ENCODE measurements around the gene HYAL4. TPM values are rescaled to one million over a fixed set of nuclear protein-coding genes. Genes with fewer than 3 reads are reported as not detected.
A peak's percentile ranks its signal among the peaks of the same experiment; 100 is the strongest.

Gene HYAL4
- total RNA-seq, 6 experiments from 2014 or later: not detected

DNA sequence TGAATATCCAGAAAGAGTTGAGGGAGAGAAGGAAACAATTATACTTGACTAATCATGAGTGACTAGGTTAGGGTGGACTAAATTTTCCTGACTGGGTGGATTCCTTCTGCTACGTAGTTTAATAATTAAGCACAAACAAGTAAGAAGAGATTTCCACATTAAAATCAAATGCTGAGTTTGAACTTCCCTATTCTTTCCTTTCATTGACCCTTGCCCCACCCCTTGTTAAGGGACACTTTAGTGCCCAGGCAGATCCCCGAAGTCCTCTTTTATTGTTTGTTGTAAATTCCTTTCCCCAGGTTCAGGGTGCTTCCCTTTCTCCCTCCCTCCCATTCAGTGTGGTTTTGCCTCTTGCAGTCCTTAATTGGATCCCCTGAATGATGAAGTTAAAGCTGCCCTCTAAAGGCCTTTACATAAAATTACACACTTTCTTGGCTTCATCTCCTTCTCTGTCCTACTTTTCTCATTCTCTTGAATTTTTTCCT is 71.3 kb downstream of the HYAL4 start:
- no peak for TF ChIP-seq POLR2A (IDR thresholded peaks at IDR 0.05)
- TF ChIP-seq, protein P1, sequence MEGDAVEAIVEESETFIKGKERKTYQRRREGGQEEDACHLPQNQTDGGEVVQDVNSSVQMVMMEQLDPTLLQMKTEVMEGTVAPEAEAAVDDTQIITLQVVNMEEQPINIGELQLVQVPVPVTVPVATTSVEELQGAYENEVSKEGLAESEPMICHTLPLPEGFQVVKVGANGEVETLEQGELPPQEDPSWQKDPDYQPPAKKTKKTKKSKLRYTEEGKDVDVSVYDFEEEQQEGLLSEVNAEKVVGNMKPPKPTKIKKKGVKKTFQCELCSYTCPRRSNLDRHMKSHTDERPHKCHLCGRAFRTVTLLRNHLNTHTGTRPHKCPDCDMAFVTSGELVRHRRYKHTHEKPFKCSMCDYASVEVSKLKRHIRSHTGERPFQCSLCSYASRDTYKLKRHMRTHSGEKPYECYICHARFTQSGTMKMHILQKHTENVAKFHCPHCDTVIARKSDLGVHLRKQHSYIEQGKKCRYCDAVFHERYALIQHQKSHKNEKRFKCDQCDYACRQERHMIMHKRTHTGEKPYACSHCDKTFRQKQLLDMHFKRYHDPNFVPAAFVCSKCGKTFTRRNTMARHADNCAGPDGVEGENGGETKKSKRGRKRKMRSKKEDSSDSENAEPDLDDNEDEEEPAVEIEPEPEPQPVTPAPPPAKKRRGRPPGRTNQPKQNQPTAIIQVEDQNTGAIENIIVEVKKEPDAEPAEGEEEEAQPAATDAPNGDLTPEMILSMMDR (IDR thresholded peaks at IDR 0.05): peak; percentile 27 to 46 (median 36)

DNA sequence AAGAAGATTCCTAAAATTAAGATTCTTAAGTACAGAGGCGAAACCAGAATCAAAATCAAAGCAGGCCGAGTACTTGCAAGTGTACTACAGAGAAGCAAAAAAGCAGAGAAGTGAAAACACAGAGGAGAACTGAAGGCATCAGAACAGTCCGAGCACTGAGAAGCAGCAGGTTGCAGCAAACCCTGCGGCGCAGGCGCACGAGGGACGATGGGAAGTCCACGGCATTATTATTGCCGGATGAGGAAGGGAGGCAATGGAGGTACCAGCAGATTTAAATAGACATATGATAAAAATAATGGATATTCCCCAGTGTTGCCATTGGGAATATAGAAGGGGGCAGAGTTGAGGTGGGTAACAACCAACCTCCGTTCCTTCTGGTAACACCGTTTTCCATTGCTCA is 72.9 kb downstream of the HYAL4 start:
- H3K9me3 ChIP-seq: no peaks in the 10 kb centered on the region
- intact Hi-C loops (cut with DNase I): no loop called here
- ATAC-seq (no peak), DNase-seq (no peak)
- no peak overlapping the region for H3K4me3 ChIP-seq
- no peaks in the 10 kb centered on the region for H3K36me3 ChIP-seq
- WGBS (ENCODE audit: insufficient coverage, low coverage, low lambda C conversion rate, missing lambda C conversion rate): 88% methylated on average over 11 of the region's 12 CpGs
- no peak for TF ChIP-seq POLR2A (IDR thresholded peaks at IDR 0.05)
- TF ChIP-seq, protein P1 (IDR thresholded peaks at IDR 0.05): no peak
- no peak overlapping the region for H3K27ac ChIP-seq
- H3K27me3 ChIP-seq: no peaks in the 10 kb centered on the region
- H3K4me1 ChIP-seq: peaks cover 0 to 17% (median 5%) of the 10 kb centered on the region in 4 donors

More for the DNA sequence above, 71.3 kb downstream of the HYAL4 start:
- DNase-seq (no peak), ATAC-seq (peak; percentile 82 to 92 (median 91))
- no peaks in the 10 kb centered on the region for H3K9me3 ChIP-seq
- 9% methylated on average over 2 of the region's 2 CpGs for WGBS (ENCODE audit: insufficient coverage, low coverage, low lambda C conversion rate, missing lambda C conversion rate)
- H3K36me3 ChIP-seq: no peaks in the 10 kb centered on the region
- no peak overlapping the region for H3K4me3 ChIP-seq
- intact Hi-C loops (cut with DNase I): no loop called here
- H3K27me3 ChIP-seq: no peaks in the 10 kb centered on the region
- no peak overlapping the region for H3K27ac ChIP-seq
- H3K4me1 ChIP-seq: peaks cover 0 to 17% (median 5%) of the 10 kb centered on the region in 4 donors

DNA sequence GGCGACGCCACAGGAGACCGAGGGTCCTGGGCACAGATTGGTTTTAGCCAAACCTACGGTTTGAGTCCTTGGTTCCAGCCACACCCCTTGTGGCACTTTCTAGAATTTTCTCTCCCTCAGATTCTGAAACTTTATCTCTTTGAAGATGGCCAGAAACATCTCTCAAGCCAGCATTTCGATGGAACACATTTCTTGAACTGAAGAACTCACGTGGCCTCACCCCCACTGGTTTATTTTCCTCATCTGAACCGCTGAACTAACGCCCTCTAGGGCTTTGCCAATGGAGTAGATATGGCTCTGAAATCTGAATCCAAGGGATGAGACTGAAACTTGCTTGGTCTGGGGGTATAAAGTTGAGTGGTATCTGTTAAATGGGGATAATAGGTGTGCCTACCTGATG is 73.3 kb downstream of the HYAL4 start:
- Histone ChIP-seq H3K27me3 (no peaks in the 10 kb centered on the region), H3K9me3 (no peaks in the 10 kb centered on the region), H3K36me3 (no peaks in the 10 kb centered on the region), H3K4me1 (peaks cover 0 to 20% (median 5%) of the 10 kb centered on the region in 4 donors), H3K4me3 (no peak overlapping the region), H3K27ac (no peak overlapping the region)
- intact Hi-C loops (cut with DNase I): no loop called here
- WGBS (ENCODE audit: insufficient coverage, low coverage, low lambda C conversion rate, missing lambda C conversion rate): 81% methylated on average over 5 of the region's 8 CpGs
- TF ChIP-seq, protein P1 (IDR thresholded peaks at IDR 0.05): no peak
- no peak for TF ChIP-seq POLR2A (IDR thresholded peaks at IDR 0.05)
- DNase-seq: no peak
- ATAC-seq: no peak

DNA sequence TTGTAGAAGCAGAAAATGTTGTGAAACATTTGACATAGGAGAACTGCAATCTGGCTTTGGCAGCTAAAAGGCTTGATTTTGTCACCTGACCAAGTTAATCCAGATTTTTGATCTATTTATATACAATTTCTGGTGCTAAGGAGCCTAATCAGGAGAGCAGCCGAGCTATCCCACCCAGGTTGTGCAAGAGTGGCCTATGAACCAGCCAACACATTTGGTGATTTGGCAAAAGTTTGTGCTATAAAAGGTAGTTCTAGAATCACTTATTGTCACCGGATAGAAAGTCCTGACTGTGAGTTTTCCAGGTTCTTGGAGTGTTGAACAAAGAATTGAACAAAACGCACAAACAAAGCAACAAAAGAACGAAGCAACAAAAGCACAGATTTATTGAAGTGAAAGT is 78.6 kb downstream of the HYAL4 start:
- Histone ChIP-seq H3K27me3 (no peaks in the 10 kb centered on the region), H3K36me3 (no peaks in the 10 kb centered on the region), H3K4me1 (peaks cover 0 to 5% (median 0%) of the 10 kb centered on the region in 4 donors), H3K9me3 (no peaks in the 10 kb centered on the region), H3K27ac (no peak overlapping the region), H3K4me3 (no peak overlapping the region)
- ATAC-seq (peak; percentile 33 to 65 (median 49)), DNase-seq (no peak)
- WGBS (ENCODE audit: insufficient coverage, low coverage, low lambda C conversion rate, missing lambda C conversion rate): 45% methylated on average over 4 of the region's 4 CpGs
- no peak for TF ChIP-seq POLR2A (IDR thresholded peaks at IDR 0.05)
- TF ChIP-seq, protein P1 (IDR thresholded peaks at IDR 0.05): no peak
- intact Hi-C loops (cut with DNase I): no loop called here

DNA sequence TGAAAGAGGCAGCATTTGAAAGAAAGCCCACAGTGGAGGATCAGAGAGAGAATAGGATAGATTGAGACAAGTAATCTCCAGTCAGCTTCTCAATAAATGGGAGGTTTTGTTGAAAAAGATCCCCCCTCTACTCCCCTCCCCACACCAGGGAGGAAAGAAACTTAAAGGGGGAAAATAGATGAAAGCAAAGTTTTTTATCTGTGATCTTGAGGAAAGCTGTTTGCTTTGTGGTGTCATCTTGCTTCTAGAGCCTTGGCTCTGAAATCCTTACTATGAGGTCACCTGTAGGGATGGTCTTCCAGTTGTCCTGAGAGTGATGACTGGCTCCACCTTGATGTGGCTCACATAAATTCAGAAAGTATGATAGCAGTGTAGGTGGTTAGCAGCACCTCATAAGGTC is 80.0 kb downstream of the HYAL4 start, which contains the start of gene SPAM1:
Gene SPAM1 (plus strand): TSS at position 301 of the 400 bp plus-strand sequence. CDS start 28,330 bp downstream, outside the sequence.
- TF ChIP-seq, protein P1 (IDR thresholded peaks at IDR 0.05): no peak
- no peak for TF ChIP-seq POLR2A (IDR thresholded peaks at IDR 0.05)
- Histone ChIP-seq H3K36me3 (no peaks in the 10 kb centered on the region), H3K4me3 (no peak within 1 kb of the TSS), H3K27ac (no peak within 1 kb of the TSS), H3K9me3 (no peaks in the 10 kb centered on the region), H3K27me3 (no peaks in the 10 kb centered on the region), H3K4me1 (peaks cover 0 to 5% (median 0%) of the 10 kb centered on the region in 4 donors)
- intact Hi-C loops (cut with DNase I): no loop called here
- DNase-seq (no peak), ATAC-seq (no peak)
